Epidermal melanocyte (primary cell): ENCODE results near the gene INMT.

ENCODE experiments used
- DNase-seq: peaks from one replicate; pipeline ENCODE4 v3.0.0; 2011; ENCODE audit warnings: low spot score; ENCODE audit not compliant: insufficient read length

Gene INMT

DNA sequence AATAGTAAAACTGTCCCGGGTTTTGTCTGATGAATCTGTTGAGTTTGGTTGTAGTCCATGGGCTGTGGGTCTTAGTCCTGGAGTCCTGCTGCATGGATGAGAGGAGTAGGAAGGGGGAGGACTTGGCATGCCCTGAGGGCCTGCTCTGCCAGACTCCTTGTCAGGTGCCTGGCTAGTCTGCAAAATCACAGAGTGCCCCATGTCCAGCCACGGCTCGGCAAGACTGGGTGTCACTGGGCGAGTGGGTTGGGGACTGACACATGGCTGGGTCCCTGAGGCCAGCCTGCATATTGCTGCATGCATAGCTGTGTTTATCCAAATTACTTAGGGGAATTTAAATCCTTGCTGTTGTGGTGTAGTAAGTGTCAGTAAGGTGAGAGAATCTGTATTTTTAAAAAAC lies 29.0 kb downstream of the INMT start:
- DNase-seq: no peak

DNA sequence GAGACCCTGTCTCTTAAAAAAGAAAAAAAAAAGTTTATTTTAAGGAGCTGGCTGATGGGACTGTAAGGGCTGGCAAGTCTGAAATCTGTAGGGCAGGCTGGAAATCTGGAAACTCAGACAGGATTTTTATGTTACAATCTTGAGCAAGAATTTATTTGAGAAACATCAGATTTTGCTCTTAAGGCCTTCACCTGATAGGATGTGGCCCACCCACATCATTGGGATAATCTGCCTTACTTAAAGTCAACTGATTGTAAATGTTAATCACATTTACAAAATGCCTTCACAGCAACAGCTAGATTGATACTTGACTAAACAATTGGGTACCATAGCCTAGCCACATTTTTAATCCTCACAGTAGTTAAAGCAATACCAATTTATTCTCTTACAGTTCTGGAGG lies 30.8 kb downstream of the INMT start:
- no peak for DNase-seq

DNA sequence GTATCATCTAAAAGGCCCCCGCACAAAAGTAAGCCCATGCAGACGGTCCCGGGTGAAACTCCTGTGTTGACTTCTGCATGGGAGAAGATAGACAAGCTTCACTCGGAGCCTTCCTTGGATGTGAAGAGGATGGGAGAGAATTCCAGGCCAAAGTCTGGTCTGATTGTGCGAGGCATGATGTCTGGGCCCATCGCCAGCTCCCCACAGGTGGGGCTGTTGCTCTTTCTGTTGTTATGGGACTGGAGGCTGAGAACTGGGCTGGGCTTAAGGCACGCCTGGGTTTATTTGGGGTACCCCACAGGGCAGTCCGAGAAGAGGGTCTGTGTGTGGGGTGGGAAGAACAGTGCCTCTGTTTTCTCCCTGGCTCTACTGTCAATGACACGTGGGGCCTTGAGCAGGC lies 33.9 kb downstream of the INMT start:
- no peak for DNase-seq

DNA sequence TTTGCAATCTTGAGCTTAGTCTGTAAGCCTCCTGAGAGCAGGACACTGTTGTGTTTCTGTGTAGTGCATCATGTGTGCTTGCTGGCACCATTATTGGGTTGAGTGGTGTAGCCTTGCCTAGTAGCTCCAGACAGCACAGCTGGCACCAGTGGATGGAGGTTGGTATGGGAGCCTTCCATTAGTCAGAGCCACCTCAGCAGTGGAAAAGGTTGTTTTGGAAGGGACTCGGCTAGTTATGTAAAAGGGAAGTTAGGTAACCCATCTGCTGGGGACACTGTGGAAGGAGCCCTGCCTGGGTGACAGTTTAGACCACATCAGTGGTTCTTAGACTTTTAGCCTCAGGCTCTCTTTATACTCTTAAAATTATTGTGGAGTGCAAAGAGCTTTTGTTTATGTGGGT lies 35.6 kb downstream of the INMT start:
- DNase-seq: no peak

DNA sequence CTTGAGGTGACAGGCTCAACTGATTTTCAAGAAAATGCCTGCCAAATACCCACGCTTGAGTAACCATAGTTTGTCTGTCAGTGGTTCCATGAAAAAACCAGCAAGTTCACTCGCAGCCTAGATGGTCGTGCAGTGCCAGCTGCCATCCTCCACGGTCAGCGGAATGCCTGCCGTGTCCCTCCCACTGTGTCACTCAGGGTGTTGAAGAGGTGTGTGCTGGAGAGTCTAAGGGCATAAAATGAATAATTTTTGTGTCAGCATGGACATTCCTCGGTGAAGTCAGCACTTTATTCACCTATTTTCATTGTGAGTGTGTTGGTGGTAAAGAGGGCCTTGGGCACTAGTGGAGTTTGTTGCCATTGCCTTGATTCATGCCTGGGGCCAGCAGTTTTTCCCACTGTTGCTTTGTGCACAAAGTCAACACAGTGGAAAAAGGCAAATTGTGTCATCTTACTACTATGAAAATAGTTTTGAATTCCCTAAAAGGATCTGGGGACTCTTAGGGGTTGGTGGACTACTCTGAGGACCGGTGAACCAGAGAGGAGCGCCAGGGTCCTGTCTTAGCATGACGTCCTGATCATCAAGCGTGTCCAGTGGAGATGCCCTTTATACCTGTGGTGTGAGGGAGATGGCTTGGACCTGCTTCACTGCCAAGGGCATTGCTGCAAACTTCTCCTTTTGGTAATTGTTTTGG lies 36.9 kb downstream of the INMT start:
- no peak for DNase-seq

DNA sequence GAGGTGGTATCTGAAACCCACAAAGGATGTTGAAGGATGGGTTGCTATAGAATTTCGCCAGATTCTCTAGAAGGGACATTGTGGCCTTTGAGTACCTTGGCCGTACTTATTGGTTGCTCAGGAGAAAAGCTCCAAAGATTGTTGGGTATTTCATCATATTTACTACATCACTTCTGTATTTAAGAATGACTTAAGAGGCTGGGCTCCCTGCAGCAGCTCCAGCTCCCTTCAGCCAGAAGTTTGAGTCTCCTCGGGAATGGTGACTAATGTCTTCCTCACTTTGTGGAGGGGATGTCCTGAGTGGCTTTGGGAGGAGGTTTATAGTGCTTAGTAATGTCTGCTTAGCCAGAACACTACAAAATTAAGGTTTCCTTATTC lies 37.4 kb downstream of the INMT start:
- no peak for DNase-seq

DNA sequence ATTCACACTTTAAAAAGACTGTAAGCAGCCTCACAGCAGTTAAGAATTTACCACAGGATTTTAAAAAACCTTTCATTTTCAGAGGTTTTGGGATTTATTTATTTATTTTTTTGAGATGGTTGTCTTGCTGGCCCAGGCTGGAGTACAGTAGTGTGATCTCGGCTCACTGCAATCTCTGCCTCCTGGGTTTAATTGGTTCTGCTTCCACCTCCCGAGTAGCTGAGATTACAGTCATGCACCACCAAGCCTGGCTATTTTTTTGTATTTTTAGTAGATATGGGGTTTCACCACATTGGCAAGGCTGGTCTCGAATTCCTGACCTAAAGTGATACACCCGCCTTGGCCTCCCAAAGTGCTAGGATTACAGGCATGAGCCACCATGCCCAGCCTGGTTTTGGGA lies 38.4 kb downstream of the INMT start:
- no peak for DNase-seq

DNA sequence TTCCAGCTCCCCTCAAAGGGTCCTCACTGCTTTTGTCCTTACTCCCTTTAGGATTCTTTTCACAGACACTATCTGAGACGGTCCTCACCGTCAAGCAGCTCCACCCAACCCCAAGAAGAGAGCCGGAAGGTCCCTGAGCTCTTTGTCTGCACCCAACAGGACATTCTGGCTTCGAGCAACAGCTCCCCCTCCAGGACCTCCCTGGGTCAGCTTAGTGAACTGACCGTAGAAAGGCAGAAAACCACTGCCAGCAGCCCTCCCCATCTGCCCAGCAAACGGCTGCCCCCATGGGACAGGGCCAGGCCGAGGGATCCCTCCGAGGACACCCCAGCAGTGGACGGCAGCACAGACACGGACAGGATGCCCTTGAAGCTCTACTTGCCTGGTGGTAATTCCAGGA lies 39.2 kb downstream of the INMT start:
- no peak for DNase-seq

DNA sequence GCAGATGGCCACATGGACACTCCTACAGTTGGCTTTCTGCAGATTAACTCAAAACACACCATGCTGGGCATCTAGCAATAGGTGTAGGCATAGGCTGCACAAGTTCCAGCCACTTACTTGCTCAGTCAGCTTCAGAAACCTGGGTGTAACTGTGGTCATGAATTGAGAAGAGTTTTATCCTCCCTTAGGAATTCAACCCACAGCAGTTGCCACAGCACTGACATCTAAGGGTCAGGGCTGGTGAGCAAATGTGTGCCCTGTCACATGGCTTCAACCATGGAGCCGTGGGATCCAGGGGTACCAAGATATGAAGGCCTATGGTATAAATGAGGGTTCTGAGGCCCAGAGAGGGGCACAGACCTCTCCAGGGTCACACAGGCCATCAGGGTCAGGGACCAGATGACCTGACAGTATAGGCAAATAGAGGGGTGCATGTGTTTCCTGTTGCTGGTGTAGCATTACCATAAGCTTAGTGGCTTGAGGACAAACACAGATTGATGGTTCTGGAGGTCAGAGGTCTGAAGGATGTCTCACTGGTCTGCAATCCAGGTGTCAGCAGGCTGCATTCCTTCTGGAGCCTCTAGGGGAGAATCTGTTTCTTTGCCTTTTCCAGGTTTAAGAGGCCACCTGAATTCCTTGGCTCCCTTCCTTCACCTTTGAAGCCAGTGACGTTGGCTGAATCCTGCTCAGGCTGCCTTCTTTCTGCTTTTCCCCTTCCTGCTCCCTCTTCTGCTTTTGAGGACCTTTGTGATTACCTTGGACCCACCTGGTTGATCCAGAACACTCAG lies 43.4 kb downstream of the INMT start:
- DNase-seq: no peak

DNA sequence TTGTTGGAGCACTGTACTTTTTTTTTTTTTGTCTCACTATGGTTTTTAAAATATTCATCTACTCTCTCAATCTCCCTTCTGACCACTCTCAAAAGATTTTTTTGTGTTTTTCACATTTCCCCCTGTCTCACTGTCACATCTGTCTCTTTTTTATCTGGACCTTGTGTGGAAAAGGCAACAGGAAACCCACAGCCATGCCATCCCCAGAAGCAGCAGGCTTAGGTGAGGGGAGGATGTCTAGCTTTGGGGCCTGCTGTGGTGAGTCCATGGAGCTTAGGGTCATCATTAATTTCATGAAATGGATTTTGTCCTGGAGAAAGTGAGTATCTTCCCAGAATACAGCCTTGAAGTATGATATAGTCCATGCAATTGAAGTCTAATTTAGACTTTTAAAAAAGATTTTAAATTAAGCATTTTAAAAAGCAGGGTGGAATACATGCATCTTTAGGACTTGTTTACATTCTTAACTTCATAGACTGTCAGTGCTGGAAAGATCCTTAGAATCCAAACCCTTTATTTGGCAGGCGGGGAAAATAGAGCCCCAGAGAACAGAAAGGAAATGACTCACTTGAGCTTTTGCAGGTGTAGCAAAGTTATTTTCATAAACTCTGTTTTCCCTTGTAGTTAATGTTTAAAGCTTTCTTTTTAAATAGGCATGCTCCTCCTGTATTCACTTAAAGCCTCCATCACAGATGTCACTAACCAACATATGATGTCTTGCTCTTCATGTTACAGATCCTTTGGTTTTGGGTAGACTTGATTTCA lies 44.4 kb downstream of the INMT start:
- no peak for DNase-seq

DNA sequence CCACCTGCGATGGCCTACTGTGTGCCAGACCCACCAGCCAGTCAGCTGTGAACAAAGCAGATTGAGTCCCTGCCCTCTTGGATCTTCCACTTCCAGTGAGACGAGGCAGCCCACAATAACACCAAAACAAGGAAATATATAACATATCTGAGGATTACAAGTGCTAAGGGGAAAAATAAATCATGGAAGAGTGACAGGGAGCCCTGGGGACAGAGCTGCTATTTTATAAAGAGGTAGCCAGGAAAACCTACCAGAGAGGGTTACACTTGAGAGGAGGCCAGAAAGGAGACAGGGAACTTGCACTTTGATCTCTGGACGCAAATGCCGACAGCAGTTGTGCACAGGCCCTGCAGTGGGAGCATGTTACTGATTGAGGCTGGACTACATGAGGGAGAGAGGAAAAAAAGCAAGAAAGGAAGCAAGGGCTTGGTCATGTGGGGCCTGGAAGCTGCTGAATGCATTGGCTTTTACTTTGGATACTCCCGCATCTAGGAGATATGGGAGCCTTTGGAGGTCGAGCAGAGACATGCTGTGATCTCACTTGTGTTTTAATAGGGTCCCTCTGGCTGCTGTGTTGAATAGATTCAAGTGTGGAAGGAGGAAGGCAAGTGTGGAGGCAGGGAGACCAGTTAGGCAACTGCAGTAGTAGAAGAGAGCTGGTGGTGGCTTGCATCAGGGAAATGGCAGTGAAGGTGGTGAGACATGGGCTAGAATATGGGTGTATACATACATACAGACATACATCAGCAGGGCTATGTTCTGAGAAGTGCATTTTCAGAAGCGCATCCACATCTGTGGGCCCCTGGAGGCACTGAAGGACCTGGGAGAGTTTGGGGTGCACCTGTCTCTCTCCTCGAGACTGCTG lies 45.5 kb downstream of the INMT start:
- no peak for DNase-seq

DNA sequence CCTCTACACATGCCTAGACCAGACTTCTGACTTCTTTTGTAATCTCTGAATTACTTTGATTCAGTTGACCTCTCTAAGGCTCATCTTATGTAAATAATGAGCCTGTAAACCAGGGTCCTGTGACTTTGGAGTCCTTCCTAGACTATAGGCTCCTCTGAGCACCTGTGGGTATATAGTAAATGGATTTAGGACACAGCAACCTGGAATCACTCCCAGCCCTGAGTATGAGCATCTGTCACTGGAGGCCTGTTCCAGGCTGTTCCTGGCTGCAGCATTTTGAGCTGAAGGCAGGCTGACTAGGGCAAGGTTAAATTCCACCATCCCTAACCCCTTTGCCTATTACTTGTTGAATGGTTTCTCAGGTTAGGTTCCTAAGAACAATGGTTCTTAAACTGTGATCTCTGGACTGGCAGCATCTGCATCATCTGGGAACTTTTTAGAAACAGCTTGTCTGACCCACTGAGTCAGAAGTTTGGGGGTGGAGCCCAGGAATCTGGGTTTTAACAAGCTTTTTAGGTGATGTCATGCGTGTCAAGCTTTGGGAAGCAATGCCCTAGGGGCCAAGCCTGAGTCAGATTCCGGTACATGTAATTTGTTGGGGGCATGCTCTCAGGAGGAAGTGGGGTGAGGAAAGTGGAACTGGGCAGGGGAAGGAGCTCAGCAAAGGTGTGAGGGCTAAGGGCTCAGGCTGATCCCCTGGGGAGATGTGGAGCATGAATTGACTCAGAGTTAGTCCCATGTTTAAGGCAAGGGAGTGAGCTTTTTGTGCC lies 47.5 kb downstream of the INMT start:
- no peak for DNase-seq

DNA sequence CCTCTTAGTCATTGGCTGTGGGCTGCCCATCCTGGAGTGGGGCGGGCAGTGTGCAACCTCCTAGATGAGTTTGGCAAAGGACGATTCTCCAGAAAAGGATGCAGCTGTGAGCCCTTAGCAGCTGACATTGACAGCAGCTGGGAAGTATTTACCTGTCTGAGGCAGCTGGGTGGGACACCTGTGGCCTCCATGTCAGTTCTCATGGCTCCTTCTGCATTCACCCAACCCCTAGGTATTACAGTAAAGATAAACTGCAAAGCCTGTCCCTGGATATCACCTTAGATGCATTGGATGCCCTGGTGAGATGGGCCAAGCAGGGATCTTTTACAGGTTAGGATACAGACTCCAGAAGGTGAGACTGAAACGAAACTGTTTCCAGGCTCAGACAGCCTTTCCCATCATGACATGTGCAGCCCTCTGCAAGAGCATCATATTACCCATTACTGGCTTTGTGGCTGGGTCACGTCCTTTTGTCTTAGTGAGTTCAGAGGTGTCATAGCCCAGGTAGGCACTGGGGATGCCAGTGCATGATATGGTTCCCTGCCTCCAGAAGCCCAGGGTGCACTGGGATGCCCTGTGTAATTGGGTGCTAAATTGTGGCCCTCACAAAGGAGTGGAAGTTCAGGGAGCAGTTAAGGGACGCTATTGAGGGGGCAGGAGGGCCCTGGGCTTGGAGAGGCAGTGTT lies 48.2 kb downstream of the INMT start:
- DNase-seq: no peak

DNA sequence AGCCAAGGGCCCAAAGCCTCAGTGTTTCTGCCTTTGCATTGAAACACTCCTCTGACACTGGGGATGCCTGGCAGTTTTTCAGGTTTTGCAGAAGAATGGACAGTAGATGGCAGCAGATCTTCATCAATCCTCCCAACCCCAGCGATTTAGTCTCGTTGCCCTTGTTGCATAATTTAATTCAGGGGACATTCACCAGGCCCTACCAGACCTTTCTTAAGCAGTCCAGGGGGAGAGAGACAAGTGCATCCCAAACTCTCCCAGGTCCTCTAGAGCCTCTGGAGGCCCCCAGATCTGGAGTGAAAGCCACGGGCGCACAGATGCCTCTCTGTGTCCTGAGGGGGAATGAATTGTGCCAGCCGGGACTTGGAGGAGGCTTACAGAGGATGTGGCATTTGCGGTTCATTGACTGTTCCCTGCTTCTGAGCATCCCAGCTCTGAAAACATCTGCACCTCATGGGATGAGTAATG lies 48.9 kb downstream of the INMT start:
- peak; percentile 88 for DNase-seq

DNA sequence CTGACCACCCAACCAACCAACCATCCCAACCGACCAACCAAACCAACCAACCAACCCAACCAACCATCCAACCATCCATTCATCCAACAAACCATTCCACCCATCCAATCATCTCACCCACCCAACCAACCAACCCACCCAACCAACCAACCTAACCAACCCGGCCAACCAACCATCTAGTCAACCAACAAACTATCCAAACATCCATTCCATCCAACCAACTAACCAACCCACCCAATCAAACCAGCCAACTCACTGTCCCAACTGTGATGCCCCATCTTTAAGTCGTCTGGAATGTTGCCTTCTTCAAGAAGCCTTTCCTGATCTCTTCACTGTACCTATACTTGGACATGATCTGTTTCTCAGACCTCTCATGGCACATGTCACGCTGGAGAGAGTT lies 50.9 kb downstream of the INMT start:
- no peak for DNase-seq

DNA sequence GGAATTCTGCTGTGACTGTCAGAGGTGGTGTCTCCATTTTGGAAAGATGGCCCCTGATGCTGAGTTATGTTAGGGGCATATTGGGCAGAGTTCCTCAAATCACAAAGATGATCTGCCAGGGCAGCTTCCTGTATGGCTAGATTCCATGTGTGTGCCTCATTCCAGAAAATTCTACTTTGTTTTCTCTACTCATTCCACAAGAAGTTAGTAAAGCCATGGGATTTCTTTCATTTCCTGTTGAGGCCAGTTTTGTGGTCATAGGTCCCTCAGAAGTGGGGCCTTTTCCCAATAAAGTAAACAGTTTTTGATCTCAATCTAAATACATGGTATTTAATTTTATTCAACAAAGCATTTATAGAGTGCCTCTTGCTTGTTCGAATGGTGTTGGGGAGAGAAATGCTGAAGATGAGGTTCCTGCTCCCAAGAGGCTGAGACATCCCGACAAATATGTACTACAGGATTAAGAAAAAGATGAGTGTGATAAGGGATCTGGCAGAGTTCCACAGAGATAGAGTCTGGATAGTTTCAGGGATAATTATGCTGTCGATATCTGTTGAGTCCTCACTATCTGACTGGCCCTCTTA lies 52.2 kb downstream of the INMT start:
- DNase-seq: peak; percentile 44

DNA sequence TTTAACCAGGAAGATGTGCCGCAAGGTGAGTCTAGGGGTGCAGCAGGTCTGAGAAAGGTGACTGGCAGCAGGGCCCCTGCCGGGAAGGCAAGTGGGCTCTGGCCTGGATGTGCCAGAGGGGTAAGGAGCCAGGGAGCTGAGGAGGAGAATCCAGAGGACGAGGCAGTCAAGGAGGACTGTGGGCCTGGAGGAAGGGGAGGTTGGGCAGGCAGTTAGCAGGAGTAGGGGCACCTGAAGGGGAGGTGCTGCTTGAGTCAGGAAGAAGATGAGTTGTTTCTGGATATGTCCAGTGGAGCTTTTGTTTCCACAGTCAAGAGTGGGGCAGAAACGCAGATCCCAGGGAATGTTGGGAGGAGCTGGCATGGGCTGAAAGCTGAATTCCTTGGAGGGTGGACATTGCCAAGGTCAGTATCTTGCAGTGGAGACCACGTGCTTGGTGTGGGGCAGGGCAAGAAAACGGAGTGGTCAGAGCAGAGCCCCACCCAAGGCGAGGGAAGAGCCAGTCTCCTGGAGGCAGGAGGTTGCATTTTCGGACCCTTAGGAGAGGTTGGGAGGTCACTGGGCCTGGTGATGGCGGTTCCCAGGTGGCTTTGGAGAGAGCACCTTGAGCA lies 53.3 kb downstream of the INMT start:
- DNase-seq: no peak

DNA sequence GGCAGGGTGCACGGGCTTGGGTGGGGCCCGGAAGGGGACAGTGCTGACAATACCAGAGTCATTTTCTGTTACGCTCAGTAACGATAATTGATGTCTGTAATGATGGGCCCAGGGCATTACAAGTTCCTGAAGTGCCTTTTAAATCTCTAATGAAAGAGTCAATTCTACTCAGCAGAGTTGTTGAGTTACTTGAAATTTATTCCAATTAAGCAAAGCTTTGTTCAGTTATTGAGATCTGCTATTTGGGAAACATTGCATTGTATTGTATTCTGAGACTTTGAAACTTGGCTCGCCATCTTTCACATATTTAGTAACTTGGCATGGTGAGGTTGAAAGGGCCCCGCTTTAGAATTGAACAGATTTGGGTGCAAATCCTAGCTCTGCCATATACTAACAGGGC lies 54.0 kb downstream of the INMT start:
- peak; percentile 82 for DNase-seq
